CD14-positive monocyte (primary cell): ENCODE data around the gene FER1L5. TPM values are rescaled to one million over a fixed set of nuclear protein-coding genes. Genes with fewer than 3 reads are reported as not detected.

Source experiments
- DNase-seq, 3 donors: peaks; one replicate each; pipeline ENCODE4 v3.0.0-alpha.2; 2011 to 2022
- H2AFZ ChIP-seq: 2 replicates; pipeline ENCODE4 v1.6.0; 2012; ENCODE audit warnings: mild to moderate bottlenecking, low read depth, low read length, inconsistent platforms; ENCODE audit not compliant: insufficient read depth, poor library complexity, severe bottlenecking
- H3K27ac ChIP-seq, 2 donors: 1 replicate in 1 of 2; 2 replicates in 1 of 2; pipeline ENCODE4 v1.5.1; 2012 to 2013; ENCODE audit warnings: low read length in 2 of 2, control low read depth in 1 of 2, inconsistent platforms in 1 of 2, low read depth in 1 of 2, mild to moderate bottlenecking in 1 of 2
- H3K27me3 ChIP-seq, 2 donors: one replicate each; pipeline versions ENCODE4 v1.6.0 to v1.6.1; 2011 to 2013; ENCODE audit warnings: low read length in 2 of 2; ENCODE audit not compliant: control insufficient read depth in 2 of 2, insufficient read depth in 2 of 2
- H3K36me3 ChIP-seq, 2 donors: replicated peaks in 1 of 2; 1 replicate in 1 of 2; 2 replicates in 1 of 2; pipeline versions ENCODE4 v1.5.1 to v1.6.1; 2012 to 2013; ENCODE audit warnings: low read length in 2 of 2, control low read depth in 1 of 2, inconsistent platforms in 1 of 2, mild to moderate bottlenecking in 1 of 2; ENCODE audit not compliant: insufficient read depth in 2 of 2, control insufficient read depth in 1 of 2
- H3K4me1 ChIP-seq, 2 donors: 1 replicate in 1 of 2; 2 replicates in 1 of 2; pipeline versions ENCODE4 v1.5.1 to v1.6.1; 2012 to 2013; ENCODE audit warnings: low read length in 2 of 2, control low read depth in 1 of 2, inconsistent platforms in 1 of 2, mild to moderate bottlenecking in 1 of 2, moderate library complexity in 1 of 2; ENCODE audit not compliant: insufficient read depth in 2 of 2, control insufficient read depth in 1 of 2
- H3K4me2 ChIP-seq: replicated peaks from 2 replicates; pipeline ENCODE3; 2012; ENCODE audit warnings: low read length, moderate library complexity, mild to moderate bottlenecking; ENCODE audit not compliant: poor library complexity, severe bottlenecking; ENCODE audit errors: extremely low read depth
- H3K4me3 ChIP-seq, 3 experiments: fragments of 200-600 bp in 1 of 3; sonication (generic) in 1 of 3; replicated peaks in 1 of 3; 1 replicate in 2 of 3; 2 replicates in 1 of 3; pipeline ENCODE4 v1.5.1; 2011 to 2013; ENCODE audit warnings: low read length in 3 of 3, mild to moderate bottlenecking in 3 of 3, control low read depth in 2 of 3, low read depth in 2 of 3, inconsistent platforms in 1 of 3, moderate library complexity in 1 of 3
- H3K79me2 ChIP-seq: 2 replicates; pipeline ENCODE4 v1.6.0; 2012; ENCODE audit warnings: mild to moderate bottlenecking, control low read depth, inconsistent platforms, low read length, moderate library complexity; ENCODE audit not compliant: insufficient read depth
- H3K9ac ChIP-seq: 2 replicates; pipeline ENCODE4 v1.6.0; 2017; ENCODE audit warnings: low read length, mild to moderate bottlenecking; ENCODE audit not compliant: insufficient read depth, poor library complexity, severe bottlenecking
- H3K9me3 ChIP-seq, 2 donors: replicated peaks in 1 of 2; 1 replicate in 1 of 2; 2 replicates in 1 of 2; pipeline versions ENCODE4 v1.5.1 to v1.6.1; 2012 to 2013; ENCODE audit warnings: low read length in 2 of 2, control low read depth in 1 of 2; ENCODE audit not compliant: control insufficient read depth in 1 of 2, insufficient read depth in 1 of 2
- H4K20me1 ChIP-seq: 2 replicates; pipeline ENCODE4 v1.6.0; 2012; ENCODE audit warnings: mild to moderate bottlenecking, low read length, control low read depth, moderate library complexity; ENCODE audit not compliant: insufficient read depth
- H3K27ac Mint-ChIP-seq, 7 donors: one replicate each; pipeline ENCODE4 v1.8.0; 2020; ENCODE audit warnings: mild to moderate bottlenecking in 7 of 7, mixed read lengths in 7 of 7, moderate library complexity in 6 of 7, inconsistent platforms in 2 of 7
- H3K27me3 Mint-ChIP-seq, 3 donors: one replicate each; pipeline ENCODE4 v1.8.0; 2021 to 2022; ENCODE audit warnings: low read depth in 3 of 3, mild to moderate bottlenecking in 3 of 3, mixed read lengths in 3 of 3, moderate library complexity in 3 of 3, inconsistent platforms in 1 of 3
- H3K36me3 Mint-ChIP-seq, 2 donors: one replicate each; pipeline ENCODE4 v1.8.0; 2020; ENCODE audit warnings: mixed read lengths in 2 of 2, inconsistent platforms in 1 of 2, mild to moderate bottlenecking in 1 of 2
- H3K4me1 Mint-ChIP-seq: one replicate; pipeline ENCODE4 v1.8.0; 2020; ENCODE audit warnings: mild to moderate bottlenecking, mixed read lengths
- H3K4me3 Mint-ChIP-seq, 2 donors: one replicate each; pipeline ENCODE4 v1.8.0; 2020; ENCODE audit warnings: mild to moderate bottlenecking in 2 of 2, mixed read lengths in 2 of 2, moderate library complexity in 1 of 2
- H3K9me3 Mint-ChIP-seq, 7 donors: one replicate each; pipeline ENCODE4 v1.8.0; 2020 to 2022; ENCODE audit warnings: mixed read lengths in 7 of 7, mild to moderate bottlenecking in 6 of 7, moderate library complexity in 6 of 7, inconsistent platforms in 2 of 7
- WGBS: methylation state at CpG from one replicate; pipeline ENCODE4 v1.1.5; 2013; ENCODE audit warnings: missing lambda C conversion rate; ENCODE audit not compliant: insufficient coverage; 5-methylcytosine and 5-hydroxymethylcytosine counted together
- intact Hi-C, 2 donors: fragments of 100-400 bp; cut with micrococcal nuclease; formaldehyde crosslinking; loops; one replicate each; pipeline versions ENCODE4 v1.15.0 to v1.15.1; 2023
- polyA plus RNA-seq, 3 donors: library from polyadenylated mRNA; depleted of rRNA in 1 of 3; unstranded in 2 of 3; stranded (reverse) in 1 of 3; fragments of 300-500 nt in 2 of 3; fragments of >200 nt in 1 of 3; fragmentation: Illumina TruSeq in 2 of 3; gene quantifications; 1 replicate in 2 of 3; 2 replicates in 1 of 3; pipeline ENCODE4 v1.2.3, GENCODE V29; 2012 to 2021
- TF ChIP-seq, protein P1 (sequence below): fragments of 200-600 bp; IDR thresholded peaks from one replicate; pipeline ENCODE4 v1.8.0; 2022; ENCODE audit warnings: antibody characterized with exemption, mild to moderate bottlenecking

The FER1L5 gene
- polyA plus RNA-seq, 3 donors: not detected

DNA sequence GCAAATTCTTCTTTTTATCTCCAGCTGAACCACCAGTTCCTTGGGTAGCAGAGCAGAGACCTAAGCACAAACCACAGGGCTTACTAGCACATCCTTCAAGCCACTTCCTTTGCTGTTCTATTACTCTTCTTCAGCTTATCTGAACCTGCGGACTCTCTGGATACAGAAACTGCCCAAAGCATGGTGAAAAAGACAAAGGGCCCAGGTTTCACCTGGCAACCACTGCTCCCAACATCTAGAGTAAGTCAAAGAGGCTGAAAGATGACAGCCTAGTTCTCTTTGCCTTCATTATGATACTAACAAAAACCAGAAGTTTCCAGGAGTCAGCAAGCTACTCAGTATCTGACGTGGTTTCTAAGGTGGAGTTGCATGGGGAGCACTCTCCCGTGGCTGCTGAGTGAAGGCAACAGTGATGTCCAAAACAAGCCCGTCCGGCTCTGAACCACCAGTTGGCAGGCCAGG lies 47.8 kb upstream of the FER1L5 start:
- no peak for DNase-seq
- Mint-ChIP-seq H3K27ac (peak overlapping the region in 1 of 7 donors; percentile 58), H3K4me1 (no peaks in the 10 kb centered on the region), H3K36me3 (peaks cover 71 to 80% of the 10 kb centered on the region in 2 donors), H3K9me3 (no peaks in the 10 kb centered on the region), H3K27me3 (no peaks in the 10 kb centered on the region), H3K4me3 (no peak overlapping the region)
- no peaks in the 10 kb centered on the region for H3K79me2 ChIP-seq
- H3K4me2 ChIP-seq: no peak overlapping the region
- H3K36me3 ChIP-seq: peaks cover 72 to 88% of the 10 kb centered on the region in 2 donors
- no peak overlapping the region for H3K4me3 ChIP-seq
- no peak overlapping the region for H2AFZ ChIP-seq
- TF ChIP-seq, protein P1, sequence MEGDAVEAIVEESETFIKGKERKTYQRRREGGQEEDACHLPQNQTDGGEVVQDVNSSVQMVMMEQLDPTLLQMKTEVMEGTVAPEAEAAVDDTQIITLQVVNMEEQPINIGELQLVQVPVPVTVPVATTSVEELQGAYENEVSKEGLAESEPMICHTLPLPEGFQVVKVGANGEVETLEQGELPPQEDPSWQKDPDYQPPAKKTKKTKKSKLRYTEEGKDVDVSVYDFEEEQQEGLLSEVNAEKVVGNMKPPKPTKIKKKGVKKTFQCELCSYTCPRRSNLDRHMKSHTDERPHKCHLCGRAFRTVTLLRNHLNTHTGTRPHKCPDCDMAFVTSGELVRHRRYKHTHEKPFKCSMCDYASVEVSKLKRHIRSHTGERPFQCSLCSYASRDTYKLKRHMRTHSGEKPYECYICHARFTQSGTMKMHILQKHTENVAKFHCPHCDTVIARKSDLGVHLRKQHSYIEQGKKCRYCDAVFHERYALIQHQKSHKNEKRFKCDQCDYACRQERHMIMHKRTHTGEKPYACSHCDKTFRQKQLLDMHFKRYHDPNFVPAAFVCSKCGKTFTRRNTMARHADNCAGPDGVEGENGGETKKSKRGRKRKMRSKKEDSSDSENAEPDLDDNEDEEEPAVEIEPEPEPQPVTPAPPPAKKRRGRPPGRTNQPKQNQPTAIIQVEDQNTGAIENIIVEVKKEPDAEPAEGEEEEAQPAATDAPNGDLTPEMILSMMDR: no peak
- no peak overlapping the region for H3K9ac ChIP-seq
- H3K27me3 ChIP-seq: no peaks in the 10 kb centered on the region
- no peaks in the 10 kb centered on the region for H3K4me1 ChIP-seq
- intact Hi-C loops: no loop called here
- no peaks in the 10 kb centered on the region for H4K20me1 ChIP-seq
- no peaks in the 10 kb centered on the region for H3K9me3 ChIP-seq
- no peak overlapping the region for H3K27ac ChIP-seq
- WGBS: 64% methylated on average over 5 of the region's 5 CpGs

DNA sequence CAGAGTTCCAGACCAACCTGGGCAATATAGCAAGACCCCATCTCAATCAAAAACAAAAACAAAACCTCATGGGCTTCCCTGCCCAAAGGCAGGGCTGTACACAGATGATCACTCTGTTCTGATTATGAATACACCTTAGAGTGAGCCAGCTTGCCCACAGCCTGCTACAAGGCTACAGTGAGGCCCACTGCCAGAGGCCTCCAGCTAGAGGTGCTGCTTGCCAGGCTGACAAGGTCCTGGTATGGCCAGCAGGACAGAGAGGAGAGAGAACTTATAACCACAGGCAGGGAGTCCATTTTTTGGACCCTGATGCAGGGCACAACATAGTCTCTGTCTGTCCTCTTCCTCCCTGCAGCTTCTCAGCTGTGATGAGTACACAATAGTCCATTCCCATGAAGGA lies 46.0 kb upstream of the FER1L5 start:
- H4K20me1 ChIP-seq: no peaks in the 10 kb centered on the region
- H3K9me3 Mint-ChIP-seq: no peaks in the 10 kb centered on the region
- DNase-seq: no peak
- H3K4me1 Mint-ChIP-seq: no peaks in the 10 kb centered on the region
- no peaks in the 10 kb centered on the region for H3K27me3 ChIP-seq
- intact Hi-C loops: no loop called here
- H3K79me2 ChIP-seq: no peaks in the 10 kb centered on the region
- H3K4me2 ChIP-seq: no peak overlapping the region
- H2AFZ ChIP-seq: no peak overlapping the region
- no peak overlapping the region for H3K9ac ChIP-seq
- no peak overlapping the region for H3K4me3 Mint-ChIP-seq
- H3K4me3 ChIP-seq: no peak overlapping the region
- H3K36me3 Mint-ChIP-seq: peaks cover 85 to 96% of the 10 kb centered on the region in 2 donors
- no peaks in the 10 kb centered on the region for H3K9me3 ChIP-seq
- no peak overlapping the region for H3K27ac ChIP-seq
- TF ChIP-seq, protein P1: no peak
- H3K4me1 ChIP-seq: no peaks in the 10 kb centered on the region
- H3K27ac Mint-ChIP-seq: peak overlapping the region in 2 of 7 donors; percentile 18 to 19
- H3K36me3 ChIP-seq: peaks cover 89 to 98% of the 10 kb centered on the region in 2 donors
- H3K27me3 Mint-ChIP-seq: no peaks in the 10 kb centered on the region
